Uterus (tissue), 4 donors: ENCODE data around the gene RREB1. TPM values are rescaled to one million over a fixed set of nuclear protein-coding genes. Genes with fewer than 3 reads are reported as not detected.

ENCODE experiments used
- DNase-seq, 2 donors: peaks; one replicate each; pipeline ENCODE4 v3.0.0-alpha.2; 2019 to 2020
- H3K27ac ChIP-seq, 2 donors: fragments of 200-600 bp; sonication (generic); 1 replicate in 1 of 2; 2 replicates in 1 of 2; pipeline ENCODE4 v1.5.1; 2016 to 2018
- H3K27me3 ChIP-seq, 2 donors: fragments of 200-600 bp; sonication (generic); one replicate each; pipeline ENCODE4 v1.5.1; 2018 to 2019; ENCODE audit warnings: control low read depth in 1 of 2
- H3K36me3 ChIP-seq, 2 donors: fragments of 200-600 bp; sonication (generic); one replicate each; pipeline ENCODE4 v1.5.1; 2019; ENCODE audit warnings: control low read depth in 1 of 2
- H3K4me1 ChIP-seq, 2 donors: fragments of 200-600 bp; sonication (generic); one replicate each; pipeline ENCODE4 v1.5.1; 2018 to 2019; ENCODE audit warnings: control low read depth in 1 of 2
- H3K4me3 ChIP-seq, 2 donors: fragments of 200-600 bp; sonication (generic); 1 replicate in 1 of 2; 2 replicates in 1 of 2; pipeline ENCODE4 v1.5.1; 2018 to 2019; ENCODE audit warnings: mild to moderate bottlenecking in 1 of 2
- H3K9me3 ChIP-seq, 2 donors: fragments of 200-600 bp; sonication (generic); one replicate each; pipeline ENCODE4 v1.5.1; 2019; ENCODE audit warnings: control low read depth in 1 of 2
- POLR2A ChIP-seq, 2 donors: fragments of 450-650 bp; IDR thresholded peaks; one replicate each; pipeline ENCODE4 v1.6.1; 2016; ENCODE audit warnings: antibody characterized with exemption in 2 of 2, mild to moderate bottlenecking in 1 of 2, moderate library complexity in 1 of 2
- intact Hi-C: fragments of 100-400 bp; cut with DNase I; formaldehyde crosslinking; loops from one replicate; pipeline ENCODE4 v1.15.1; 2023; ENCODE audit warnings: low total_unique reads
- total RNA-seq, 4 donors: library from RNA; depleted of rRNA in 3 of 4; stranded (reverse); fragments of >200 nt in 3 of 4; gene quantifications; one replicate each; pipeline versions ENCODE4 v1.1.0 to v1.2.4, GENCODE V29; 2014 to 2023
- TF ChIP-seq, protein P1 (sequence below), 4 experiments: fragments of 200-600 bp in 2 of 4; fragments of 450-650 bp in 2 of 4; sonication (generic) in 2 of 4; IDR thresholded peaks; one replicate each; pipeline ENCODE4 v1.5.1; 2016 to 2019; ENCODE audit warnings: antibody characterized with exemption in 4 of 4, mild to moderate bottlenecking in 2 of 4, moderate library complexity in 1 of 4
- donor health status: DM: yes; HTN: yes; CAD: no.

The RREB1 gene
- total RNA-seq, 4 donors from 2014 or later = 15.1 to 65.9 (median 22.7) TPM

GRCh38 chr6:7196685-7197283 is 89.0 kb downstream of the RREB1 start:
- Histone ChIP-seq H3K36me3 (no peaks in the 10 kb centered on the region), H3K9me3 (no peaks in the 10 kb centered on the region), H3K27ac (no peak overlapping the region), H3K4me1 (no peaks in the 10 kb centered on the region), H3K4me3 (no peak overlapping the region), H3K27me3 (no peaks in the 10 kb centered on the region)
- no peak for TF ChIP-seq POLR2A (IDR thresholded peaks at IDR 0.05)
- TF ChIP-seq, protein P1, sequence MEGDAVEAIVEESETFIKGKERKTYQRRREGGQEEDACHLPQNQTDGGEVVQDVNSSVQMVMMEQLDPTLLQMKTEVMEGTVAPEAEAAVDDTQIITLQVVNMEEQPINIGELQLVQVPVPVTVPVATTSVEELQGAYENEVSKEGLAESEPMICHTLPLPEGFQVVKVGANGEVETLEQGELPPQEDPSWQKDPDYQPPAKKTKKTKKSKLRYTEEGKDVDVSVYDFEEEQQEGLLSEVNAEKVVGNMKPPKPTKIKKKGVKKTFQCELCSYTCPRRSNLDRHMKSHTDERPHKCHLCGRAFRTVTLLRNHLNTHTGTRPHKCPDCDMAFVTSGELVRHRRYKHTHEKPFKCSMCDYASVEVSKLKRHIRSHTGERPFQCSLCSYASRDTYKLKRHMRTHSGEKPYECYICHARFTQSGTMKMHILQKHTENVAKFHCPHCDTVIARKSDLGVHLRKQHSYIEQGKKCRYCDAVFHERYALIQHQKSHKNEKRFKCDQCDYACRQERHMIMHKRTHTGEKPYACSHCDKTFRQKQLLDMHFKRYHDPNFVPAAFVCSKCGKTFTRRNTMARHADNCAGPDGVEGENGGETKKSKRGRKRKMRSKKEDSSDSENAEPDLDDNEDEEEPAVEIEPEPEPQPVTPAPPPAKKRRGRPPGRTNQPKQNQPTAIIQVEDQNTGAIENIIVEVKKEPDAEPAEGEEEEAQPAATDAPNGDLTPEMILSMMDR (IDR thresholded peaks at IDR 0.05) = no peak
- no peak for DNase-seq
- intact Hi-C loops = no loop called here

DNA sequence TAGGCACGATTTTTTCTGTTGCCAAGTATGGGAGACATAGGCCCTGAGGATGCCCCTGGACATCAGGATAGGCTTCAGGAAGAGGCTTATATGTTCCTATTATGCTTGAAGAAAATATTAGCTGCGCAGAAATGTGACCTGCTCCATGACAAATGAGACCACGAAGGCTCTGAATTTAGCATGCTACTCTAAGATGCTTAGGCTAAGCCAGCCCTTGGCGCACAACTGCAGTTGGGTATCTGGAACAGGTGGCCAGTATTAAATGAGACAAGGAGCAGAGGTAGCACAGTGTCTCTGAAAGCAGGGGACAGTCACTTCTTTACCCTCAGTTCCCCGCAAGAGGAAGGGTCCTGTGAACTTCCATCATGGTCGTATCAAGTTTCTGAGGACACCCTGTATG is 90.0 kb downstream of the RREB1 start:
- H3K4me3 ChIP-seq = no peak overlapping the region
- no peaks in the 10 kb centered on the region for H3K9me3 ChIP-seq
- DNase-seq = no peak
- no peaks in the 10 kb centered on the region for H3K36me3 ChIP-seq
- intact Hi-C loops = no loop called here
- no peaks in the 10 kb centered on the region for H3K4me1 ChIP-seq
- H3K27ac ChIP-seq = no peak overlapping the region
- H3K27me3 ChIP-seq = no peaks in the 10 kb centered on the region
- TF ChIP-seq, protein P1 (IDR thresholded peaks at IDR 0.05) = no peak
- TF ChIP-seq POLR2A (IDR thresholded peaks at IDR 0.05) = no peak

- intact Hi-C loops = no loop called here
These were observed 91.4 kb downstream of the RREB1 start for GRCh38 chr6:7198833-7199800.

GRCh38 chr6:7200598-7201443 is 93.1 kb downstream of the RREB1 start:
- intact Hi-C loops = loop anchor here (5.0 kb wide), 1 partner anchor 1404 kb away; no protein-coding TSS in a partner anchor
- Histone ChIP-seq H3K27ac (no peak overlapping the region), H3K4me1 (no peaks in the 10 kb centered on the region), H3K9me3 (no peaks in the 10 kb centered on the region), H3K36me3 (no peaks in the 10 kb centered on the region), H3K27me3 (no peaks in the 10 kb centered on the region), H3K4me3 (no peak overlapping the region)
- no peak for TF ChIP-seq POLR2A (IDR thresholded peaks at IDR 0.05)
- TF ChIP-seq, protein P1 (IDR thresholded peaks at IDR 0.05) = no peak
- DNase-seq = no peak

More at GRCh38 chr6:7198833-7199800, 91.4 kb downstream of the RREB1 start:
- DNase-seq = no peak
- Histone ChIP-seq H3K27me3 (no peaks in the 10 kb centered on the region), H3K9me3 (no peaks in the 10 kb centered on the region), H3K4me3 (no peak overlapping the region), H3K27ac (no peak overlapping the region), H3K4me1 (no peaks in the 10 kb centered on the region), H3K36me3 (no peaks in the 10 kb centered on the region)
- TF ChIP-seq POLR2A (IDR thresholded peaks at IDR 0.05) = no peak
- TF ChIP-seq, protein P1 (IDR thresholded peaks at IDR 0.05) = no peak
